ENCODE results near the gene RAD51B.

The RAD51B gene

GRCh38 chr14:68510201-68511128 lies 690.9 kb downstream of the RAD51B start:
- peak; percentile 37 for DNase-seq (ENCODE audit: low read depth)

DNA sequence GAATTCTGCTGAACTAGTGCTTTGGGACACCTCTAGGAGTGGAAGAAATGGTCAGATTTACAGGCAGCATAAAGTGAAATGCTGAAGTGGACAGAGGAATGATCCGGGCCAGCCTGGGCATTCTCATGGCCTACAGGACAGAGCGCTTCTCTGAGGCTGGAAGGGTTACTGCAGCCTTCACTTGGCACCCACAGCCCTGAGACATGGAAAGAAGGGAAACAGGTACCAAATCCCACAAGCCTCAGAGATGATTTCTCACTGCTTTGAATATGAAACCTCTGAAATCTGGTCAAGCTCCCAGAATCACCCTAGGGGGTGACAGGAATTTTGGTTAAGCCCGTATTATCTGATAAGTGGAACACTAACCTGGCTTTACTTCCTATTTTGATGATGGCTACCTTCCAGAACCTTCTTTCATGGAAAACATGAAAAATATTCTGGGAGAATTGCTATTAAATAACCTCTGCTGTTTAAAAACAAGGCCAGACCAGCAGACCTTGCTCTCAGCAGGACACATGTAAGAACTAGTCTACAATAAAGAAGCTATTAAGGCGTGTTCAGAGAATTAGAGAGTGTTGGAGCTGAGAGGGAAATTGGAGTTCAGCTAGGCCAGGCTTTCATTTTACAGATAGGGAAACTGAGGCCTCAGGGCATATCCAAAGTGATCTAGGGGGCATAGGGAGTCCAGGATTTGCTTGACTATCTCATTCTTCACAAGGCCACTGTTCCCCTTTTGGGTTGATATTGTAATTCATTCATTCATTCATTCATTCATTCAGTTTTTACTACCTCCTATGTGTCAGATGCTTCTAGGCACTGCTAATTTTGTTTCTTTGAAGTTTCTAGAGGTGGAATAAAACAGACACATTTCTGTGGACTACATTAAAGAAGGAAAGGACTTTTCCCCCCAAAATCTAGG lies 691.8 kb downstream of the RAD51B start:
- peak; percentile 57 for DNase-seq (ENCODE audit: low read depth)

DNA sequence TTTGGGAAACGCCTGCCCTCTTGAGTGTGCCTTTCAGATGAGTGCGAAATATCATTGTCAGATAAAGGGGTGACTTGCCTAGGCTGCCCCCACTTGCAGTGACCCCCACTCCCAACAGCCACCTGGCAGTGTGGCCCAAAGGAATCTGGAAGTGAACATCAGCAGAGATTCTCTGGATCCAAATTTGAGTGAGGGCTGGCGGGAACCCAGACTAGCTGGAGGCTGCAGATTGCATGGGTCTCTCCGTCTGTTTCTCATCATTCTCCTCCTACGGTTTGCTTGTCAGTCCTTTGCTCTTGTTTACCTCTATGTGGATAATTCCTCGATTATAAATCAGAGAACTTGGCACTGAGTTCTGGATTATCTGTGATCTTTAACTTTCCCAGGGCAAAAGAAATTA lies 692.5 kb downstream of the RAD51B start:
- peak; percentile 95 for DNase-seq (ENCODE audit: low read depth)

- no peak for DNase-seq (ENCODE audit: low read depth)
Measured at GRCh38 chr14:68513137-68513536, 693.6 kb downstream of the RAD51B start.

GRCh38 chr14:68513838-68514607 lies 694.4 kb downstream of the RAD51B start:
- DNase-seq (ENCODE audit: low read depth) = no peak

- DNase-seq (ENCODE audit: low read depth) = no peak
Measured at GRCh38 chr14:68514608-68515194, 695.1 kb downstream of the RAD51B start.

DNA sequence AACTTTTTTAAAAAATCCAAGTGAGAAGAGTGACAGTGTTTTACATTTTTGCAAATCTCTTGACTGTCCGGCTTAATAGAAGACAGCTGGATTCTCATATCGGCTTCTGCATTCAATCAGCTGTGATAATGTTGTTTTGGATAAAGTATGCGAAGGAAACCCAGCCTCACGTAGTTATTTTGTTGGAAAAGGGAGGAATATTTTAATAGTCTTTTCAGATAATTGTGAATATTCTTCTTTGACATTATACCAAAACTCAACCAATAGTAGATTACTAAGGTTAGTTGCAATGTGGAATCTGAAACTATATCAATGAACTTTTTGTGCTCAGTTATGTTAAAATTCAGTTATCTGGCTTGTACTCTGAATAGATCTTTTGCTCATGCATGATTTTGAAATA lies 696.8 kb downstream of the RAD51B start:
- DNase-seq (ENCODE audit: low read depth) = no peak

- DNase-seq (ENCODE audit: low read depth) = no peak
Measured at GRCh38 chr14:68518166-68518565, 698.6 kb downstream of the RAD51B start.

DNA sequence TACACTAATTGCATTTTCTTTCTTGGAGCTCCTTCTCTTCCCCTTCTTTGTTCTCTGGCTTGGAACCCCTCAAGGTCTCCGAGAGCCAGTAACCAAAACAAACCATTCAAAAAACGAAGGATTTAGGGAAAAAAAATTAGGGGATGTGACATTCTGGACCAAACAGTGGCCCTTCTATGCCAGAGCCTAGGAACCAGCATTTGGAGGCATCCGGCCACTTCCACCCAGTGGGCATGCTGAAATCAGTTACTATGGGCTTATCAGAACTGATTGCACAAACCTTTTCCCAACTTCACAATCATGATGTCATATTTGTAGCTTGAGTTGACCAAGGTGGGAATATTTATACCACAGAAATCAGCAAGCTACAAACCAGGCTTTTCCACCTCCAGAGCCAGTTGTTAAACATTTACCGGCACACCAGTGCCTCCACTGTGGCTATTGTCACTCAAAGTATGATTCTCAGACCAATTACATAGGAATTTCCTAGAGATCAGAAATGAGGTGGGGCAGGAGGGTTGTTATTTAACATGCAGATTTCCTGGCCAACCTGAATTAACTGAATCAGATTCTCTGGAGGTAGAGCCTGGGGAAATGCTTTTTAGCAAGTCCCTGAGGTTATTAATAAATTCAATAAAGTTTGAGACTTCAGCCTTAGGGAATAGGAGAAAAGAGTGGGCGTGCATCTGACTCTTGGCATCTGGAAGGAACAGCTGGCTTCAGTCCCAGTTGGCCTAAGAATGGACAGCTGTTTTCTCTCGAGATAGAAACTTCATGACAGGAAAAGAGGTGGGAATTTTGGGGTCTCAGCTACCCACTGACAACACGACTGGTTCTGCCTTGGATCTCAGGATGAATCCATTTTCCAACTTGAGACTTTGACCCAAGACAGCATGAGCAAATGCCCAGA lies 699.4 kb downstream of the RAD51B start:
- peak; percentile 80 for DNase-seq (ENCODE audit: low read depth)

- DNase-seq (ENCODE audit: low read depth) = no peak
Measured at GRCh38 chr14:68519671-68520187, 700.1 kb downstream of the RAD51B start.

GRCh38 chr14:68520637-68521556 lies 701.3 kb downstream of the RAD51B start:
- no peak for DNase-seq (ENCODE audit: low read depth)

- no peak for DNase-seq (ENCODE audit: low read depth)
Measured at GRCh38 chr14:68521557-68521901, 702.0 kb downstream of the RAD51B start.

GRCh38 chr14:68521961-68522509 lies 702.5 kb downstream of the RAD51B start:
- no peak for DNase-seq (ENCODE audit: low read depth)

DNA sequence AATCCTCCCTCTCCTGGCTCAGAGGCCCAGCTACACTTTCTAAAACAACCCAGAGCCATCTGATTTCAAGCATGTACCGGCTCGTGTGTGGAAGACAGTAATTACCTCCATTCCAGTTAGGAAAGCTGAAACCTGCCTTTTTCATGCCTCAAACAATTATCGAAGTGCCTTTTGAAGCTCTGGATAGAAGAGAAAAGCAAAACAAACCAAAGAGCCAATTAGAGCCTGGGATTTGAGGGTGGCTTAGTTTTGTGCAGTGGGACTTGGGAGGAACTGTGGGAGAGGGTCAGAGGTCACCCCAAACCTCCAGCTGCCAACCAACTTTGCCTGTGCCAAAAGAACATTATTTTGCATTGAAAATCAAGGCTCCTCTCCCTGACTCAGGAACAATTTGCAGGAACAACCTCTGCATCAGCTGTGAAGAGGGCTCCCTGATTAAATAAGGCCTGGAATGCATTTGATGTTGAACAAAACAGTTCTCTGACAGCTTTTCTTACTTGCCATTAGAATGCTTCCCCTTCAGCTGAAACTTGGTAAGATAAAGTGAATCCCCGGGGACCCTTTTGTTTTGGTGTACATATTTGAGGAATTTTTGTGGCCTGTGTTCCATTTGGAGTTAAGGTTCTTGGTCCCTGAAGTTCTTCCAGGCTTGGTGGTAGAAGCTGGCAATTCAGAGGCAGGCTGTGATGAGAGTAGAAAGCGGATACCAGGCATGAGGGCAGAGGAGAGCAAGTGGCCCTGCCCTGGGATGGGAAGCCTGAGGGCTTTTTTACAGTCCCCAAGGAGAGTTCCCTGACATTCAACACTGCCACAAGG lies 703.1 kb downstream of the RAD51B start:
- no peak for DNase-seq (ENCODE audit: low read depth)

DNA sequence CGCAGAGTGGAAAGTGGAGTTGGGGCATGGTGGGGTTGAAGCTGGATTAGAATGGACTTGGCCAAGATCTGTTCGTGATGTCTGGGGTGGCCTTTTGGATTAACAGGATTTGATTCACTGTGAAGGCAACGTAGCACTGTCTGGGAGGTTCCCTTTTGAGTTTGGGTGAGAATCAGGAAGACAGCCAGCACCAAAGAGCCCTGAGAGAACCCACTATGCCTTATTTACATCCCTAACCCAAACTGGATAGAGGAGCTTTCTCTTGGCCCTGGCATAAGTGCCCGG lies 703.7 kb downstream of the RAD51B start:
- no peak for DNase-seq (ENCODE audit: low read depth)

GRCh38 chr14:68523989-68524725 lies 704.6 kb downstream of the RAD51B start:
- peak; percentile 64 for DNase-seq (ENCODE audit: low read depth)

DNA sequence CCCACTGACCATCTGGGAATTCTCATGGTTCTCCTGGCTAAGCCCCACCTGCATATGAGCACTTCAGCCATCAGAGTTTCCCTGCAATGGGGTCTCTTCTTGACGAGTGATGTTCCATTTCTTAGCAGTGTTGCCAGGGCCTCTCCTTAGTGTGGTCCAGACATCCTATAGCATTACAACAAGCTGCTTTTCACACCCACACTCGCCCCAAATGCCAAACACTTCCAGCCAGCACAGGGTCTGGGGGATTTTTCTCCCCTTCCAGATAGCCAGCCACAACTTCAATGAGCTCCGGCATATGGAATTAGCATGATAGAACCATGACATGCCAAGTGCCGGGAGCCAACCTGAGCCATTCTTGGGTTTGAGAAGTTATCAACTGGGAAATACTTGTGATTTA lies 705.9 kb downstream of the RAD51B start:
- DNase-seq (ENCODE audit: low read depth) = no peak

Data from amniotic epithelial cell (primary cell).